ENCODE results near the gene IRS4. TPM values are rescaled to one million over a fixed set of nuclear protein-coding genes. Genes with fewer than 3 reads are reported as not detected.

The IRS4 gene
- polyA plus RNA-seq, 1 donor (not counting 4 experiments of a cell fraction or from before 2014, with no cell fraction given): not detected

DNA sequence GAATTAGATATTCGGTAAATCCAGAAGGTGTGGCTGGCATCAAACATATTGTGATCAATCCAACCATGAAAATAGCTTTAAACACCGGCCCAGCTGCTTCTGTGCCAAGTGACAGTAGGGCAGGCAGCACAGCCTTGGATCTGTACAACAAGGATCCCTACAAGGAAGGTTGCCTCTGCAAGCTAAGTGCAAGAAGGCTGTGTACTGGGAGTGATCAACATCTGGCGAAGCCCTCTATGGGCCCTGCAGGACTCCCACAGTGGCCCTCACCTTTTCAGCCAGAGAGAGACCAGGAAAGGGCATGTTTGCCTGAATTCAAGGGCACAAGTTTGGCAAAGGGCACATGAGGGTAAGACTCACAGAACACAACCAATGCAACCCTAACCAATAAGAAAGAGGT, 9.6 kb downstream of the IRS4 start:
- Histone ChIP-seq H3K9ac (ENCODE audit: control insufficient read depth, extremely low read depth, insufficient read depth, low read length) (no peak overlapping the region), H3K4me3 (ENCODE audit: control insufficient read depth in 2 of 3, extremely low read depth in 1 of 3, insufficient read depth in 2 of 3, low read depth in 1 of 3, low read length in 3 of 3) (no peak overlapping the region), H3K27me3 (ENCODE audit: control insufficient read depth, extremely low read depth, insufficient read depth, low read length) (peaks cover 51% of the 10 kb centered on the region), H3K9me3 (ENCODE audit: control insufficient read depth, low read depth, low read length) (no peaks in the 10 kb centered on the region), H3K27ac (ENCODE audit: control insufficient read depth, insufficient read depth, low read length) (no peak overlapping the region), H3K36me3 (ENCODE audit: control insufficient read depth in 2 of 2, extremely low read depth in 1 of 2, insufficient read depth in 2 of 2, low read length in 2 of 2) (no peaks in the 10 kb centered on the region), H4K20me1 (ENCODE audit: control insufficient read depth, extremely low read depth, insufficient read depth, low read length) (no peaks in the 10 kb centered on the region), H3K4me1 (ENCODE audit: control insufficient read depth, extremely low read depth, insufficient read depth, low read length) (no peaks in the 10 kb centered on the region), H3K4me2 (ENCODE audit: control insufficient read depth, extremely low read depth, insufficient read depth, low read depth, low read length) (no peak overlapping the region), H3K79me2 (ENCODE audit: control insufficient read depth, insufficient read depth, low read length) (no peaks in the 10 kb centered on the region), H3K9me1 (ENCODE audit: control insufficient read depth, extremely low read depth, insufficient read depth, low read length) (no peaks in the 10 kb centered on the region), H2AFZ (ENCODE audit: control insufficient read depth, low read length) (no peak overlapping the region)
- dilution Hi-C loops (cut with MboI; ENCODE audit: extremely low pct_ligation_motif_present, low sequenced_read_pairs): no loop called here
- no peak for FAIRE-seq
- TF ChIP-seq, protein P1, sequence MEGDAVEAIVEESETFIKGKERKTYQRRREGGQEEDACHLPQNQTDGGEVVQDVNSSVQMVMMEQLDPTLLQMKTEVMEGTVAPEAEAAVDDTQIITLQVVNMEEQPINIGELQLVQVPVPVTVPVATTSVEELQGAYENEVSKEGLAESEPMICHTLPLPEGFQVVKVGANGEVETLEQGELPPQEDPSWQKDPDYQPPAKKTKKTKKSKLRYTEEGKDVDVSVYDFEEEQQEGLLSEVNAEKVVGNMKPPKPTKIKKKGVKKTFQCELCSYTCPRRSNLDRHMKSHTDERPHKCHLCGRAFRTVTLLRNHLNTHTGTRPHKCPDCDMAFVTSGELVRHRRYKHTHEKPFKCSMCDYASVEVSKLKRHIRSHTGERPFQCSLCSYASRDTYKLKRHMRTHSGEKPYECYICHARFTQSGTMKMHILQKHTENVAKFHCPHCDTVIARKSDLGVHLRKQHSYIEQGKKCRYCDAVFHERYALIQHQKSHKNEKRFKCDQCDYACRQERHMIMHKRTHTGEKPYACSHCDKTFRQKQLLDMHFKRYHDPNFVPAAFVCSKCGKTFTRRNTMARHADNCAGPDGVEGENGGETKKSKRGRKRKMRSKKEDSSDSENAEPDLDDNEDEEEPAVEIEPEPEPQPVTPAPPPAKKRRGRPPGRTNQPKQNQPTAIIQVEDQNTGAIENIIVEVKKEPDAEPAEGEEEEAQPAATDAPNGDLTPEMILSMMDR (optimal IDR thresholded peaks at IDR 0.05 in 1 of 3, IDR thresholded peaks at IDR 0.05 in 1 of 3, conservative IDR thresholded peaks at IDR 0.05 in 1 of 3; ENCODE audit: extremely low read depth in 1 of 3, insufficient read depth in 2 of 3, low read length in 3 of 3): no peak
- DNase-seq (ENCODE audit: low read depth, low spot score): no peak

DNA sequence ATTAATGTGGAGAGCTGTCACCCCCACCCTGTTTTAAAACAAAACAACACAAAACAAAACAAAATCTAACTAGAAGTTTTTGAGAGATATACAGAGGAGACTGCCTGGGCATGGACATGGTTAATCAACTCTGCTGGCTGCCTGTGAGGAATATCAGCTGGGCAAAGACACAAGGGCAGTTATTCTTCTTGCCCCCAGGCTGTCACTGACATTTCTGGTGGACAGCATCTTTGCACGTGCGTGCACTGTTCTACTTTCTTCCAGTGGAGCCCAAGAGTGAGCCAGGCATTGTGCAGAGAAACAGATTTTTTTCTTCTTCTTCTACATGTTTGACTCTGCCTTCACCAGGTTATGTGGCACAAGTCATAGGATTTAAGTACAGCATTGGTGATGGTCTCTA, 13.8 kb downstream of the IRS4 start:
- no peaks in the 10 kb centered on the region for H3K79me2 ChIP-seq (ENCODE audit: control insufficient read depth, insufficient read depth, low read length)
- dilution Hi-C loops (cut with MboI; ENCODE audit: extremely low pct_ligation_motif_present, low sequenced_read_pairs): no loop called here
- peaks cover 27% of the 10 kb centered on the region for H3K27me3 ChIP-seq (ENCODE audit: control insufficient read depth, extremely low read depth, insufficient read depth, low read length)
- H3K4me3 ChIP-seq (ENCODE audit: control insufficient read depth in 2 of 3, extremely low read depth in 1 of 3, insufficient read depth in 2 of 3, low read depth in 1 of 3, low read length in 3 of 3): no peak overlapping the region
- no peaks in the 10 kb centered on the region for H3K9me3 ChIP-seq (ENCODE audit: control insufficient read depth, low read depth, low read length)
- H3K9me1 ChIP-seq (ENCODE audit: control insufficient read depth, extremely low read depth, insufficient read depth, low read length): no peaks in the 10 kb centered on the region
- no peak for FAIRE-seq
- no peaks in the 10 kb centered on the region for H4K20me1 ChIP-seq (ENCODE audit: control insufficient read depth, extremely low read depth, insufficient read depth, low read length)
- no peak overlapping the region for H3K27ac ChIP-seq (ENCODE audit: control insufficient read depth, insufficient read depth, low read length)
- no peak overlapping the region for H2AFZ ChIP-seq (ENCODE audit: control insufficient read depth, low read length)
- DNase-seq (ENCODE audit: low read depth, low spot score): no peak
- no peaks in the 10 kb centered on the region for H3K4me1 ChIP-seq (ENCODE audit: control insufficient read depth, extremely low read depth, insufficient read depth, low read length)
- H3K4me2 ChIP-seq (ENCODE audit: control insufficient read depth, extremely low read depth, insufficient read depth, low read depth, low read length): no peak overlapping the region
- H3K36me3 ChIP-seq (ENCODE audit: control insufficient read depth in 2 of 2, extremely low read depth in 1 of 2, insufficient read depth in 2 of 2, low read length in 2 of 2): no peaks in the 10 kb centered on the region
- TF ChIP-seq EZH2 (IDR thresholded peaks at IDR 0.05; ENCODE audit: low read length): no peak
- TF ChIP-seq, protein P1 (optimal IDR thresholded peaks at IDR 0.05 in 1 of 3, IDR thresholded peaks at IDR 0.05 in 1 of 3, conservative IDR thresholded peaks at IDR 0.05 in 1 of 3; ENCODE audit: extremely low read depth in 1 of 3, insufficient read depth in 2 of 3, low read length in 3 of 3): no peak
- H3K9ac ChIP-seq (ENCODE audit: control insufficient read depth, extremely low read depth, insufficient read depth, low read length): no peak overlapping the region
